Skeletal muscle tissue (tissue), 4 donors: ENCODE results near the gene ZC3H10. TPM values are rescaled to one million over a fixed set of nuclear protein-coding genes. Genes with fewer than 3 reads are reported as not detected.

ENCODE experiments used
- H3K27ac ChIP-seq: one replicate; pipeline ENCODE4 v1.7.0; 2013; ENCODE audit warnings: mild to moderate bottlenecking, low read depth, low read length, inconsistent platforms
- H3K27me3 ChIP-seq, 3 donors: one replicate each; pipeline ENCODE4 v1.7.0; 2013; ENCODE audit warnings: low read length in 3 of 3; ENCODE audit not compliant: control insufficient read depth in 3 of 3, insufficient read depth in 3 of 3
- H3K36me3 ChIP-seq, 3 donors: one replicate each; pipeline ENCODE4 v1.7.0; 2013; ENCODE audit warnings: low read length in 3 of 3; ENCODE audit not compliant: control insufficient read depth in 3 of 3, insufficient read depth in 3 of 3
- H3K4me1 ChIP-seq, 3 donors: one replicate each; pipeline ENCODE4 v1.7.0; 2013; ENCODE audit warnings: low read length in 3 of 3, mild to moderate bottlenecking in 3 of 3; ENCODE audit not compliant: control insufficient read depth in 3 of 3, insufficient read depth in 3 of 3
- H3K4me3 ChIP-seq, 3 donors: one replicate each; pipeline ENCODE4 v1.7.0; 2013; ENCODE audit warnings: low read length in 3 of 3
- H3K9ac ChIP-seq, 3 donors: one replicate each; pipeline ENCODE4 v1.7.0; 2013; ENCODE audit warnings: low read length in 3 of 3, mild to moderate bottlenecking in 3 of 3, moderate library complexity in 2 of 3, low read depth in 1 of 3
- H3K9me3 ChIP-seq, 3 donors: one replicate each; pipeline ENCODE4 v1.7.0; 2013; ENCODE audit warnings: low read length in 3 of 3; ENCODE audit not compliant: control insufficient read depth in 3 of 3
- total RNA-seq: library from RNA; depleted of rRNA; stranded (reverse); fragments of >200 nt; gene quantifications from one replicate; pipeline ENCODE4 v1.2.3, GENCODE V29; 2014
- donor health status: Osteomylitis.

The ZC3H10 gene
- total RNA-seq, 1 donor from 2014 or later, result 5.7 TPM

GRCh38 chr12:56163533-56164344, 45.7 kb downstream of the ZC3H10 start:
- no peak overlapping the region for H3K9ac ChIP-seq
- H3K4me1 ChIP-seq, result peaks cover 32 to 42% (median 42%) of the 10 kb centered on the region in 3 donors
- H3K27ac ChIP-seq, result no peak overlapping the region
- no peaks in the 10 kb centered on the region for H3K9me3 ChIP-seq
- H3K36me3 ChIP-seq, result peaks cover 53 to 72% (median 69%) of the 10 kb centered on the region in 3 donors
- no peaks in the 10 kb centered on the region for H3K27me3 ChIP-seq
- H3K4me3 ChIP-seq, result no peak overlapping the region

- H3K27ac ChIP-seq, result no peak overlapping the region
- no peaks in the 10 kb centered on the region for H3K27me3 ChIP-seq
- H3K9ac ChIP-seq, result no peak overlapping the region
- H3K9me3 ChIP-seq, result no peaks in the 10 kb centered on the region
- no peak overlapping the region for H3K4me3 ChIP-seq
- peaks cover 32 to 38% (median 36%) of the 10 kb centered on the region in 3 donors for H3K4me1 ChIP-seq
- peaks cover 57 to 77% (median 74%) of the 10 kb centered on the region in 3 donors for H3K36me3 ChIP-seq
Measured at GRCh38 chr12:56164345-56164729, 46.3 kb downstream of the ZC3H10 start.

DNA sequence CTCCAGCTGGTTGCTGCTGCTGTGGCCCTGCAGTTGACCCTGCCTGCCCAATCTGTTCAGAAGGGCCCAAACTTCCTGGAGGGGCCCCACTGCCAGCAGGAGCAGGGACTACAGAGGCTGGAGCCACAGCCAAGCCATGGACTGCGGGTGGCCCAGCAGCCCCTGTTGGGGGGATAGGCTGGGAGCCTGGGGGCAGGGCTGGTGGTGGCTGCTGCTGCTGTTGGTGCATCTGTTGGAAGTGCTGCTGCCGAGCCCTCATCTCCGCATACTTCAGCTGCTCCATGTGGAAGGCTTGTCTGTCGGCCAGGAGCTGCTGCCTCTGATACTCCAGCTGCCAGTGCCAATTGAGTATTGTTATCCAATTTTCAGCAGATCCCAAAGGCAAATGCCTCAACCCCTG, 47.3 kb downstream of the ZC3H10 start:
- Histone ChIP-seq H3K27ac (no peak overlapping the region), H3K9ac (peak overlapping the region in 1 of 3 donors; percentile 54), H3K27me3 (no peaks in the 10 kb centered on the region), H3K4me3 (peak overlapping the region in 1 of 3 donors; percentile 6), H3K4me1 (peaks cover 23 to 27% (median 26%) of the 10 kb centered on the region in 3 donors), H3K36me3 (peaks cover 58 to 77% (median 74%) of the 10 kb centered on the region in 3 donors), H3K9me3 (no peaks in the 10 kb centered on the region)

DNA sequence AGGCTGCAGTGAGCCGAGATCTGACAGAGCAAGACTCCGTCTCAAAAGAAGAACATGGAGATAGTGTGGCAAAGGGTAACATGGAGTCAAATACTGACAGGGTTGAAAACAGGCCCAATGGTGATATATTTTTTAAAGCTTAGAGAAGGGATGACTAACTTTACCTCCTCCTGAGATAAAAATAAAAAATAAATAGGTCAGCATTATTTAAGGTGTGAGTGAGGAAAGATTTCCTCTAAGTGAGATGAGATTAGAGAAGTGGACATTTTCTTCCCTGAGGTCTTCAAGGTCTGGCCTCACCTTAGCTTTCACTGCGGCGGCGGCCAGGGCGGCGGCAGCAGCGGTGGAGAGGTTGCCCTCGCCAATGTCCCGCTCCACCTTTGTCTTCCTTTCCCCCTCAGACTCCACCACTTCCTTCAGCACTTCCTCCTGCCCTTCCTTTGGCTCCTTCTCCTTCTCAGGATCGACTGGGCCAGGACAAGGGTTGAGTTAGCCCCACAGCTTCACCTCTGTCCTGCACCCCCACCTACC, 51.2 kb downstream of the ZC3H10 start:
- Histone ChIP-seq H3K27ac (no peak overlapping the region), H3K36me3 (peaks cover 59 to 81% (median 73%) of the 10 kb centered on the region in 3 donors), H3K4me1 (peaks cover 6 to 11% (median 8%) of the 10 kb centered on the region in 3 donors), H3K9me3 (no peaks in the 10 kb centered on the region), H3K4me3 (no peak overlapping the region), H3K9ac (no peak overlapping the region), H3K27me3 (no peaks in the 10 kb centered on the region)

- no peaks in the 10 kb centered on the region for H3K4me1 ChIP-seq
- H3K9me3 ChIP-seq, result no peaks in the 10 kb centered on the region
- H3K9ac ChIP-seq, result no peak overlapping the region
- H3K4me3 ChIP-seq, result no peak overlapping the region
- no peaks in the 10 kb centered on the region for H3K27me3 ChIP-seq
- H3K36me3 ChIP-seq, result peaks cover 68 to 90% (median 78%) of the 10 kb centered on the region in 3 donors
- no peak overlapping the region for H3K27ac ChIP-seq
Measured at GRCh38 chr12:56172839-56173238, 54.8 kb downstream of the ZC3H10 start.

Other genes starting within 250 kb of the ZC3H10 start
- 16.2 TPM for gene PYM1, start 190.4 kb upstream of the ZC3H10 start, total RNA-seq
- 6.8 TPM for gene DGKA, start 187.1 kb upstream of the ZC3H10 start, total RNA-seq
- 0.52 TPM for gene PMEL, start 152.2 kb upstream of the ZC3H10 start, total RNA-seq
- 9.4 TPM for gene CDK2, start 151.4 kb upstream of the ZC3H10 start, total RNA-seq
- gene RAB5B, start 144.2 kb upstream of the ZC3H10 start, total RNA-seq, result 34.4 TPM
- 7.8 TPM for gene SUOX, start 121.0 kb upstream of the ZC3H10 start, total RNA-seq
- gene IKZF4, start 97.2 kb upstream of the ZC3H10 start, total RNA-seq, result 1.6 TPM
- 36.5 TPM for gene RPS26, start 76.3 kb upstream of the ZC3H10 start, total RNA-seq
- 154 TPM for gene ERBB3, start 38.1 kb upstream of the ZC3H10 start, total RNA-seq
- gene PA2G4, start 13.7 kb upstream of the ZC3H10 start, total RNA-seq, result 53.8 TPM
- gene RPL41, start 1.6 kb upstream of the ZC3H10 start, total RNA-seq, result 4,392 TPM
- gene ESYT1, start 10.0 kb downstream of the ZC3H10 start, total RNA-seq, result 149 TPM
- gene MYL6B, start 34.3 kb downstream of the ZC3H10 start, total RNA-seq, result 451 TPM
- 859 TPM for gene MYL6, start 40.1 kb downstream of the ZC3H10 start, total RNA-seq
- 43.8 TPM for gene SMARCC2, start 71.2 kb downstream of the ZC3H10 start, total RNA-seq
- 30.8 TPM for gene RNF41, start 103.7 kb downstream of the ZC3H10 start, total RNA-seq
- 14.1 TPM for gene NABP2, start 106.1 kb downstream of the ZC3H10 start, total RNA-seq
- gene SLC39A5, start 111.8 kb downstream of the ZC3H10 start, total RNA-seq, result not detected
- gene ANKRD52, start 140.1 kb downstream of the ZC3H10 start, total RNA-seq, result 6.8 TPM
- 12.0 TPM for gene COQ10A, start 148.7 kb downstream of the ZC3H10 start, total RNA-seq
- gene CS, start 182.1 kb downstream of the ZC3H10 start, total RNA-seq, result 137 TPM
- gene CNPY2, start 197.7 kb downstream of the ZC3H10 start, total RNA-seq, result 25.1 TPM
- gene PAN2, start 215.7 kb downstream of the ZC3H10 start, total RNA-seq, result 19.3 TPM
- gene IL23A, start 220.6 kb downstream of the ZC3H10 start, total RNA-seq, result not detected
- gene STAT2, start 241.8 kb downstream of the ZC3H10 start, total RNA-seq, result 85.6 TPM
- gene APOF, start 244.6 kb downstream of the ZC3H10 start, total RNA-seq, result not detected